ENCODE results near the gene XRCC4. TPM values are rescaled to one million over a fixed set of nuclear protein-coding genes. Genes with fewer than 3 reads are reported as not detected.

Gene XRCC4
- total RNA-seq, 4 donors from 2014 or later, result 3.7 to 10.3 (median 8.7) TPM

DNA sequence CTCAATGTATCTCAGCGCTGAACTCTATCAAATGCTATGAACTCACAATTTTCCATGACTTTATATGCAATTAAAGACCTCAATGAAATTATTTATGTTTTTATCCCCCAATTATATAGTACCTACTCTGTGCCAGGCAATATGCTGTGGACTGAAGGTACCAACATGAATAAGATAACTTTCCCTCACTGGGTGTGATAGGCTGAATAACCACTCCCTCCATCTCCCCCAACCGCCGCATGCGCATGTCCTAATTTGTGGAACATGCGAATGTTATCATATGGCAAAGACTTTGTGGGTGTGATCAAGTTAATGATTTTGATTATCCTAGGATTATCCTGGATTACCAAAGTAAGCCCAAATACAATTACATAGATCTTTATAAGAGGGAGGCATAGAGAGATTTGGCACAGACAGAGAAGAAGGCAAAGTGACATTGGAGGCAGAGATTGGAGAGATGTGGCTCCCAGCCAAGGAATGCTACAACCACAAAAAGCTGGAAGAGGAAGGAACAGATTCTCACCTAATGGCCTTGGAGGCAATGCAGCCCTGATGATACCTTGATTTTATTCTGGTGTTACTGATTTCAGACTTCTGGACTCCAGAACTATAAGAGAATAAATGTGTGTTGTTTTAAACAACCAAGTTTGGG is 245.1 kb downstream of the XRCC4 start:
- no peak for DNase-seq
- no peak overlapping the region for H3K27ac ChIP-seq
- H3K4me1 ChIP-seq, result no peaks in the 10 kb centered on the region
- H3K36me3 ChIP-seq, result no peaks in the 10 kb centered on the region
- no peak overlapping the region for H3K4me3 ChIP-seq
- no peaks in the 10 kb centered on the region for H3K9me3 ChIP-seq
- no peaks in the 10 kb centered on the region for H3K27me3 ChIP-seq
- TF ChIP-seq, protein P1, sequence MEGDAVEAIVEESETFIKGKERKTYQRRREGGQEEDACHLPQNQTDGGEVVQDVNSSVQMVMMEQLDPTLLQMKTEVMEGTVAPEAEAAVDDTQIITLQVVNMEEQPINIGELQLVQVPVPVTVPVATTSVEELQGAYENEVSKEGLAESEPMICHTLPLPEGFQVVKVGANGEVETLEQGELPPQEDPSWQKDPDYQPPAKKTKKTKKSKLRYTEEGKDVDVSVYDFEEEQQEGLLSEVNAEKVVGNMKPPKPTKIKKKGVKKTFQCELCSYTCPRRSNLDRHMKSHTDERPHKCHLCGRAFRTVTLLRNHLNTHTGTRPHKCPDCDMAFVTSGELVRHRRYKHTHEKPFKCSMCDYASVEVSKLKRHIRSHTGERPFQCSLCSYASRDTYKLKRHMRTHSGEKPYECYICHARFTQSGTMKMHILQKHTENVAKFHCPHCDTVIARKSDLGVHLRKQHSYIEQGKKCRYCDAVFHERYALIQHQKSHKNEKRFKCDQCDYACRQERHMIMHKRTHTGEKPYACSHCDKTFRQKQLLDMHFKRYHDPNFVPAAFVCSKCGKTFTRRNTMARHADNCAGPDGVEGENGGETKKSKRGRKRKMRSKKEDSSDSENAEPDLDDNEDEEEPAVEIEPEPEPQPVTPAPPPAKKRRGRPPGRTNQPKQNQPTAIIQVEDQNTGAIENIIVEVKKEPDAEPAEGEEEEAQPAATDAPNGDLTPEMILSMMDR (IDR thresholded peaks at IDR 0.05), result no peak
- TF ChIP-seq POLR2A (IDR thresholded peaks at IDR 0.05), result no peak

DNA sequence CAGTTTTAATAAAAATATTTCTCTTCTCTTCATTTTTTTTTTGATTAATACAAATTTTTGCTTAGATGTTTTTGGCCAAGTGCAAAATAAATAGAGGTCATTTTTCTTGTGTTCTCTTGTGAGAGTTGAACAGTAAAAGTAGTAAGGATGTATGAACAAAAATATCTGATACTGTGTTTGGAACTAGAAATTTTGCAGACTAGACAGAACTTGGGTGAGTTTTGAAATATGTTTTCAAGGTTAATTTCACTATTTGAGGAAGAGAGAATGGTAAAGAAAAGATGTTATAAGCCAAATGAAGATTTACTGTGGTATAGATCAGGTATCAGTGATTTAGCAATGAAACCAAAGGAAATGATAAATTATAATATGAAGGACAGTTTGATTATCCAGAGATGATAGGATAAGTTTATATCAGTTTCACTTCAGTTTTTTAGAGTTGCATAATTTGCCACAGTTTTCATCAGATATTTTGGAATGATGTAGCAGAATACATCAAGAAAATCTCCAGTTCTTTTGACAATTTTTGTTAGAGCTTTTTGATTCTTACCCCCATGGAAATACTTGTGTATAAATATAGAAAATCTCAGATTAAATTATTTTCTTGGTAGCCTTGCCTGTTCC is 246.3 kb downstream of the XRCC4 start:
- Histone ChIP-seq H3K4me3 (no peak overlapping the region), H3K36me3 (no peaks in the 10 kb centered on the region), H3K9me3 (no peaks in the 10 kb centered on the region), H3K27ac (no peak overlapping the region), H3K4me1 (no peaks in the 10 kb centered on the region), H3K27me3 (no peaks in the 10 kb centered on the region)
- no peak for TF ChIP-seq POLR2A (IDR thresholded peaks at IDR 0.05)
- TF ChIP-seq, protein P1 (IDR thresholded peaks at IDR 0.05), result no peak
- DNase-seq, result no peak

DNA sequence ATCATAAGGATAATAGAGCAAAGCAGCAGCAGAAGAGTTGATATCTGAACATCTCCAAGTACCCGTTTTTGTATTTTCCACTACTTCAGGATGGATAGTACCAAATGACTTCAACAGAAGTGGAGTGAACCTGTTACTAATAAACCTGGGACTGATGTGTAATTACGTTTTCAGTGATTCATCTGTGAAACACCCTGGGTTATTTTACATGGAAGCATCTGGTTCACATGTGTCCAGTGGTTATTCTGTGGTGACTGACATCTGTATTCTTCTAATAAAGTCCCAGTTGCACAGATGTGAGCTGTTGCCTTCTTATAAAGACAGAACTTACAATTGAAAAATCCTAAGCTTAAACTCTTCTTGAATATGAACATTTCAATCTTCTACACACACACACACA is 254.5 kb downstream of the XRCC4 start:
- H3K4me3 ChIP-seq, result no peak overlapping the region
- no peaks in the 10 kb centered on the region for H3K27me3 ChIP-seq
- no peaks in the 10 kb centered on the region for H3K36me3 ChIP-seq
- no peak overlapping the region for H3K27ac ChIP-seq
- H3K4me1 ChIP-seq, result no peaks in the 10 kb centered on the region
- no peak for DNase-seq
- H3K9me3 ChIP-seq, result no peaks in the 10 kb centered on the region
- TF ChIP-seq, protein P1 (IDR thresholded peaks at IDR 0.05), result no peak
- no peak for TF ChIP-seq POLR2A (IDR thresholded peaks at IDR 0.05)

DNA sequence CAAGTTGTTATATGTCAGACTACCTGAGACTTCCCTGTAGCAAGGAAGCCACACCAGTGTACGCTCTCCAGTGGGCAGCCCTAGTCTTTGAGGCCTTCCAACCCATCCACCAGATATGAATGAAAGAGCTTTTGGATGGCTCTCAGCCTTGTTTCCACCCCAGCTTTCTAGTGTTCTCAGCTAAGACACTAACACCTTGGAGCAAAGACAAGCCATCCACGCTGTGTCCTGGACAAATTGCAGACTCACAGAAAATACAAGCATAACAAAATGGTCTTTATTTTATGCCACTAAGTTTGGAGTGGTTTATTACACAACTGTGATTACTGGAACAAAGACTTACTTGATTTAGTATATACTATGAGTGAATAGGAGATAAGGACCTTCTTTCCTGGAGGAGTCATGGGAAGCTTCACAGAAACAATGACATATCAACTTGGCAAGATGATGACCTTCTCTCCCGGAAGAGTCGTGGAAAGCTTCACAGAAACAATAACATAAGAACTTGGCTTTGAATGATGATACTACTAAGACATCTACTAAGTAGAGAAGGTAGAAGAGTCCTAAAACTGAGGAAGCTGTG is 260.2 kb downstream of the XRCC4 start:
- TF ChIP-seq POLR2A (IDR thresholded peaks at IDR 0.05), result no peak
- TF ChIP-seq, protein P1 (IDR thresholded peaks at IDR 0.05), result no peak
- DNase-seq, result no peak
- Histone ChIP-seq H3K27me3 (no peaks in the 10 kb centered on the region), H3K36me3 (no peaks in the 10 kb centered on the region), H3K4me3 (no peak overlapping the region), H3K27ac (no peak overlapping the region), H3K9me3 (no peaks in the 10 kb centered on the region), H3K4me1 (no peaks in the 10 kb centered on the region)

DNA sequence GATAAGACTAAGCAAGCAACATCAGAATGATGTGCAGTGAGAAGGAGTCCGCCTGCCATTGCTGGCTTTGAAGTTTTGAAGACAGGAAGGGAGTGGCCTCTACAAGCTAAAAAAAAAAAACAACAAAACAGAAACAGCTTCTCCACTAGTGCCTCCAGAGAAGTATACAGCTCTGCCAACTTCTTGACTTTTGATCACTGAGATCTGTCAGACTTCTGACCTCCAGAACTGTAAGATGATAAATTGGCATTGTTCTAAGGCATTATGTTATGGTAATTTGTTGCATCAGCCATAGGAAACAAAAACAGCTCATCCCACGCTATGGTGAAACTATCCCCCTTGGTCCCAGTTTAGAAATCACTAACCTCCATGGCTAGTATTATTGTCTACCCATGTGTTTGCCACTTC is 263.2 kb downstream of the XRCC4 start:
- H3K4me3 ChIP-seq, result no peak overlapping the region
- no peaks in the 10 kb centered on the region for H3K36me3 ChIP-seq
- H3K27me3 ChIP-seq, result no peaks in the 10 kb centered on the region
- no peaks in the 10 kb centered on the region for H3K4me1 ChIP-seq
- H3K27ac ChIP-seq, result no peak overlapping the region
- no peak for DNase-seq
- no peaks in the 10 kb centered on the region for H3K9me3 ChIP-seq
- TF ChIP-seq POLR2A (IDR thresholded peaks at IDR 0.05), result no peak
- TF ChIP-seq, protein P1 (IDR thresholded peaks at IDR 0.05), result no peak
